Mesenchymal stem cell (in vitro differentiated cells and primary cell): Measurements from ENCODE around the gene PTPRD.

Experiments
- DNase-seq: peaks from one replicate; pipeline ENCODE4 v3.0.0-alpha.2; 2013
- H2AFZ ChIP-seq: one replicate; pipeline ENCODE4 v1.6.1; 2013; ENCODE audit warnings: low read depth, mild to moderate bottlenecking, control low read depth, inconsistent platforms, low read length, moderate library complexity
- H2AK5ac ChIP-seq: 2 replicates; pipeline ENCODE4 v1.6.1; 2013; ENCODE audit warnings: low read length, moderate library complexity, mild to moderate bottlenecking, inconsistent platforms; ENCODE audit not compliant: severe bottlenecking
- H2BK120ac ChIP-seq: one replicate; pipeline ENCODE4 v1.6.1; 2013; ENCODE audit warnings: low read depth, mild to moderate bottlenecking, inconsistent platforms, low read length, moderate library complexity
- H2BK12ac ChIP-seq, 2 experiments: one replicate each; pipeline ENCODE4 v1.6.1; 2013; ENCODE audit warnings: inconsistent platforms in 2 of 2, low read length in 2 of 2, mild to moderate bottlenecking in 2 of 2, moderate library complexity in 2 of 2, control low read depth in 1 of 2
- H2BK15ac ChIP-seq: one replicate; pipeline ENCODE4 v1.6.1; 2013; ENCODE audit warnings: mild to moderate bottlenecking, low read depth, inconsistent platforms; ENCODE audit not compliant: poor library complexity, severe bottlenecking
- H2BK5ac ChIP-seq: 2 replicates; pipeline ENCODE4 v1.6.1; 2013; ENCODE audit warnings: low read depth, mild to moderate bottlenecking, low read length, control low read depth, inconsistent platforms; ENCODE audit not compliant: poor library complexity, severe bottlenecking
- H3K14ac ChIP-seq, 2 experiments: one replicate each; pipeline ENCODE4 v1.6.1; 2013; ENCODE audit warnings: inconsistent platforms in 2 of 2, low read length in 2 of 2, control low read depth in 1 of 2, mild to moderate bottlenecking in 1 of 2, moderate library complexity in 1 of 2
- H3K18ac ChIP-seq, 2 experiments: one replicate each; pipeline ENCODE4 v1.6.1; 2013; ENCODE audit warnings: inconsistent platforms in 2 of 2, low read length in 2 of 2, control low read depth in 1 of 2, low read depth in 1 of 2, mild to moderate bottlenecking in 1 of 2
- H3K23ac ChIP-seq, 2 experiments: one replicate each; pipeline ENCODE4 v1.6.1; 2013; ENCODE audit warnings: inconsistent platforms in 2 of 2, low read length in 2 of 2, mild to moderate bottlenecking in 2 of 2, moderate library complexity in 2 of 2, control low read depth in 1 of 2
- H3K27ac ChIP-seq: 2 replicates; pipeline ENCODE4 v1.5.1; 2013; ENCODE audit warnings: mild to moderate bottlenecking, moderate library complexity, low read length, control low read depth, inconsistent platforms; ENCODE audit not compliant: poor library complexity, severe bottlenecking
- H3K27me3 ChIP-seq, 2 experiments: 2 replicates each; pipeline versions ENCODE4 v1.6.1 to v1.7.0; 2013; ENCODE audit warnings: low read length in 2 of 2, mild to moderate bottlenecking in 2 of 2, moderate library complexity in 2 of 2, control low read depth in 1 of 2, inconsistent platforms in 1 of 2; ENCODE audit not compliant: control insufficient read depth in 1 of 2, insufficient read depth in 1 of 2
- H3K36me3 ChIP-seq, 2 experiments: 2 replicates each; pipeline versions ENCODE4 v1.6.1 to v1.7.0; 2013; ENCODE audit warnings: low read length in 2 of 2, control low read depth in 1 of 2, inconsistent platforms in 1 of 2, low read depth in 1 of 2, mild to moderate bottlenecking in 1 of 2; ENCODE audit not compliant: insufficient read depth in 2 of 2, control insufficient read depth in 1 of 2
- H3K4ac ChIP-seq, 2 experiments: one replicate each; pipeline ENCODE4 v1.6.1; 2013; ENCODE audit warnings: inconsistent platforms in 2 of 2, low read length in 2 of 2, mild to moderate bottlenecking in 2 of 2, moderate library complexity in 2 of 2, control low read depth in 1 of 2, low read depth in 1 of 2
- H3K4me1 ChIP-seq: 2 replicates; pipeline ENCODE4 v1.6.1; 2013; ENCODE audit warnings: low read depth, low read length, control low read depth; ENCODE audit not compliant: control insufficient read depth, insufficient read depth
- H3K4me2 ChIP-seq: 2 replicates; pipeline ENCODE4 v1.6.1; 2013; ENCODE audit warnings: low read length, mild to moderate bottlenecking, inconsistent platforms; ENCODE audit not compliant: poor library complexity, severe bottlenecking
- H3K4me3 ChIP-seq, 2 experiments: 2 replicates each; pipeline versions ENCODE4 v1.5.1 to v1.7.0; 2013; ENCODE audit warnings: low read length in 2 of 2, mild to moderate bottlenecking in 2 of 2, control low read depth in 1 of 2, low read depth in 1 of 2; ENCODE audit not compliant: insufficient read depth in 1 of 2
- H3K79me1 ChIP-seq: replicated peaks from 2 replicates; pipeline ENCODE4 v1.6.1; 2013; ENCODE audit warnings: mild to moderate bottlenecking, control low read depth, low read length, inconsistent platforms; ENCODE audit not compliant: poor library complexity, severe bottlenecking
- H3K9ac ChIP-seq: 2 replicates; pipeline ENCODE4 v1.7.0; 2013; ENCODE audit warnings: mild to moderate bottlenecking, low read length, moderate library complexity
- H3K9me3 ChIP-seq: 2 replicates; pipeline ENCODE4 v1.7.0; 2013; ENCODE audit warnings: mild to moderate bottlenecking, low read length; ENCODE audit not compliant: control insufficient read depth
- H4K8ac ChIP-seq: one replicate; pipeline ENCODE4 v1.6.1; 2013; ENCODE audit warnings: inconsistent platforms, mild to moderate bottlenecking, low read length, moderate library complexity
- H4K91ac ChIP-seq: one replicate; pipeline ENCODE4 v1.6.1; 2013; ENCODE audit warnings: mild to moderate bottlenecking, low read length, inconsistent platforms
- WGBS: methylation state at CpG from one replicate; pipeline ENCODE4 v1.1.7; 2013; ENCODE audit warnings: mixed read lengths; 5-methylcytosine and 5-hydroxymethylcytosine counted together

The PTPRD gene

DNA sequence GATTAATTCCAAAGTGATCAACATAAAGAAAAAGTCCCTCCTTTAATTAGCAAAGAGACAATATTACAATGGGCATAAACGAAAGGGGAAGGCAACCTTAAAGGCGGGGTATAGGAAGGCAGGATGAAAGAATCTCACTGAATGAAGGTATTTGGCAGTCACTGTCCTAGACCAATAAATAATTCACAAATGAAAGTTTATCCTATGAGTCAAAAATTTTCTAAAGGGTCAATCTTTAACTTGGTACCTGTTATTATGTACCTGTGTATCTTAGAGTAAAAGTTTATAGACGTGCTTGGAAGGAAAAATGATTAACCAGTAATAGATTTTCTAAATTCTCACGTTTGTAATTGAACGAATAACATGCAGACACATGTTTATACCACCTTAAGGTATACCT lies 1867.5 kb downstream of the PTPRD start:
- Histone ChIP-seq H3K79me1 (peaks cover 15% of the 10 kb centered on the region), H3K4me2 (no peak overlapping the region), H3K9me3 (no peaks in the 10 kb centered on the region), H2BK15ac (no peak overlapping the region), H2BK12ac (no peak overlapping the region), H3K27me3 (no peaks in the 10 kb centered on the region), H3K4me1 (peaks cover 1% of the 10 kb centered on the region), H3K27ac (no peak overlapping the region), H3K23ac (no peak overlapping the region), H2BK120ac (no peak overlapping the region), H3K4me3 (no peak overlapping the region), H3K4ac (no peak overlapping the region), H2BK5ac (no peak overlapping the region), H3K36me3 (no peaks in the 10 kb centered on the region), H4K91ac (no peak overlapping the region), H2AK5ac (no peak overlapping the region), H3K9ac (no peak overlapping the region), H2AFZ (no peak overlapping the region), H3K18ac (no peak overlapping the region), H4K8ac (no peak overlapping the region), H3K14ac (no peak overlapping the region)
- no peak for DNase-seq
- WGBS: 87% methylated on average over 2 of the region's 5 CpGs

- Histone ChIP-seq H3K23ac (no peak overlapping the region), H4K91ac (no peak overlapping the region), H3K4me3 (no peak overlapping the region), H2BK15ac (no peak overlapping the region), H3K36me3 (no peaks in the 10 kb centered on the region), H2BK120ac (no peak overlapping the region), H3K14ac (no peak overlapping the region), H2AFZ (no peak overlapping the region), H3K9me3 (no peaks in the 10 kb centered on the region), H3K4me2 (no peak overlapping the region), H3K27me3 (no peaks in the 10 kb centered on the region), H3K9ac (no peak overlapping the region), H2BK5ac (no peak overlapping the region), H2AK5ac (no peak overlapping the region), H3K18ac (no peak overlapping the region), H3K27ac (no peak overlapping the region), H4K8ac (no peak overlapping the region), H3K4ac (no peak overlapping the region), H2BK12ac (no peak overlapping the region), H3K79me1 (peaks cover 11% of the 10 kb centered on the region), H3K4me1 (peaks cover 3% of the 10 kb centered on the region)
- no peak for DNase-seq
- WGBS: 50% methylated on average over 1 of the region's 2 CpGs
Observed at GRCh38 chr9:8738945-8739344, 1873.9 kb downstream of the PTPRD start.

GRCh38 chr9:8736805-8737204 lies 1876.0 kb downstream of the PTPRD start:
- no peak overlapping the region for H2AFZ ChIP-seq
- no peak overlapping the region for H2BK12ac ChIP-seq
- H3K9me3 ChIP-seq: no peaks in the 10 kb centered on the region
- H3K9ac ChIP-seq: no peak overlapping the region
- no peak overlapping the region for H2BK15ac ChIP-seq
- no peak overlapping the region for H2AK5ac ChIP-seq
- no peak overlapping the region for H3K4me3 ChIP-seq
- no peak overlapping the region for H3K18ac ChIP-seq
- WGBS: 76% methylated on average over 5 of the region's 5 CpGs
- no peak overlapping the region for H2BK5ac ChIP-seq
- no peak overlapping the region for H3K23ac ChIP-seq
- H3K27ac ChIP-seq: no peak overlapping the region
- no peak overlapping the region for H3K4me2 ChIP-seq
- no peak for DNase-seq
- peaks cover 6% of the 10 kb centered on the region for H3K4me1 ChIP-seq
- H3K36me3 ChIP-seq: no peaks in the 10 kb centered on the region
- H3K79me1 ChIP-seq: peaks cover 8% of the 10 kb centered on the region
- no peak overlapping the region for H4K8ac ChIP-seq
- H3K27me3 ChIP-seq: no peaks in the 10 kb centered on the region
- no peak overlapping the region for H2BK120ac ChIP-seq
- H3K4ac ChIP-seq: no peak overlapping the region
- no peak overlapping the region for H4K91ac ChIP-seq
- H3K14ac ChIP-seq: no peak overlapping the region

- Histone ChIP-seq H3K4ac (no peak overlapping the region), H3K79me1 (peaks cover 7% of the 10 kb centered on the region), H2BK15ac (no peak overlapping the region), H2BK12ac (no peak overlapping the region), H3K14ac (no peak overlapping the region), H3K4me2 (no peak overlapping the region), H4K91ac (no peak overlapping the region), H2BK120ac (no peak overlapping the region), H3K27me3 (no peaks in the 10 kb centered on the region), H2BK5ac (no peak overlapping the region), H3K27ac (peak overlapping the region; percentile 69), H3K9ac (no peak overlapping the region), H4K8ac (no peak overlapping the region), H2AK5ac (no peak overlapping the region), H3K4me3 (no peak overlapping the region), H3K9me3 (no peaks in the 10 kb centered on the region), H3K23ac (no peak overlapping the region), H2AFZ (no peak overlapping the region), H3K36me3 (no peaks in the 10 kb centered on the region), H3K18ac (no peak overlapping the region), H3K4me1 (peaks cover 7% of the 10 kb centered on the region)
- no peak for DNase-seq
- WGBS: 60% methylated on average over 3 of the region's 5 CpGs
Observed at GRCh38 chr9:8734760-8735159, 1878.0 kb downstream of the PTPRD start.
